HFFc6 (cell line): Measurements from ENCODE around the gene STON2. TPM values are rescaled to one million over a fixed set of nuclear protein-coding genes. Genes with fewer than 3 reads are reported as not detected.

Experiments used
- DNase-seq: peaks from one replicate; pipeline ENCODE4 v3.0.0-alpha.2; 2018
- H3K27ac Mint-ChIP-seq: 2 replicates; pipeline ENCODE4 v1.8.0; 2020; ENCODE audit warnings: mild to moderate bottlenecking, mixed read lengths
- H3K27me3 Mint-ChIP-seq: 2 replicates; pipeline ENCODE4 v1.8.0; 2021; ENCODE audit warnings: mild to moderate bottlenecking, moderate library complexity, mixed read lengths; ENCODE audit not compliant: insufficient read depth
- H3K36me3 Mint-ChIP-seq: 2 replicates; pipeline ENCODE4 v1.8.0; 2021; ENCODE audit warnings: low read depth, mixed read lengths
- H3K4me1 Mint-ChIP-seq: 2 replicates; pipeline ENCODE4 v1.8.0; 2020; ENCODE audit warnings: low read depth, mixed read lengths
- H3K4me3 Mint-ChIP-seq: 2 replicates; pipeline ENCODE4 v1.8.0; 2020; ENCODE audit warnings: mild to moderate bottlenecking, moderate library complexity, mixed read lengths
- H3K9me3 Mint-ChIP-seq: 2 replicates; pipeline ENCODE4 v1.8.0; 2020; ENCODE audit warnings: mild to moderate bottlenecking, mixed read lengths
- total RNA-seq, 6 experiments: library from RNA; stranded (reverse); fragmentation: NEBNext Ultra II Directional; extraction: Animal tissue kit (Norgen Biotek cat#: 25700); gene quantifications; 2 replicates in 1 of 6; 3 replicates in 5 of 6; pipeline ENCODE4 v1.2.3, GENCODE V29; 2021
- TF ChIP-seq, protein P1 (sequence below): fragments of 200-600 bp; sonication (generic); IDR thresholded peaks from 2 replicates; pipeline ENCODE4 v1.5.0; 2021; ENCODE audit warnings: antibody characterized with exemption, mild to moderate bottlenecking

STON2 gene
- total RNA-seq, 6 experiments from 2014 or later = not detected

- Mint-ChIP-seq H3K27me3 (peaks cover 3% of the 10 kb centered on the region; the same call in 1 of the 2 replicates), H3K27ac (no peak overlapping the region), H3K36me3 (no peaks in the 10 kb centered on the region), H3K4me1 (no peaks in the 10 kb centered on the region), H3K4me3 (no peak overlapping the region), H3K9me3 (no peaks in the 10 kb centered on the region)
- DNase-seq = no peak
- TF ChIP-seq, protein P1, sequence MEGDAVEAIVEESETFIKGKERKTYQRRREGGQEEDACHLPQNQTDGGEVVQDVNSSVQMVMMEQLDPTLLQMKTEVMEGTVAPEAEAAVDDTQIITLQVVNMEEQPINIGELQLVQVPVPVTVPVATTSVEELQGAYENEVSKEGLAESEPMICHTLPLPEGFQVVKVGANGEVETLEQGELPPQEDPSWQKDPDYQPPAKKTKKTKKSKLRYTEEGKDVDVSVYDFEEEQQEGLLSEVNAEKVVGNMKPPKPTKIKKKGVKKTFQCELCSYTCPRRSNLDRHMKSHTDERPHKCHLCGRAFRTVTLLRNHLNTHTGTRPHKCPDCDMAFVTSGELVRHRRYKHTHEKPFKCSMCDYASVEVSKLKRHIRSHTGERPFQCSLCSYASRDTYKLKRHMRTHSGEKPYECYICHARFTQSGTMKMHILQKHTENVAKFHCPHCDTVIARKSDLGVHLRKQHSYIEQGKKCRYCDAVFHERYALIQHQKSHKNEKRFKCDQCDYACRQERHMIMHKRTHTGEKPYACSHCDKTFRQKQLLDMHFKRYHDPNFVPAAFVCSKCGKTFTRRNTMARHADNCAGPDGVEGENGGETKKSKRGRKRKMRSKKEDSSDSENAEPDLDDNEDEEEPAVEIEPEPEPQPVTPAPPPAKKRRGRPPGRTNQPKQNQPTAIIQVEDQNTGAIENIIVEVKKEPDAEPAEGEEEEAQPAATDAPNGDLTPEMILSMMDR = no peak
Measured at GRCh38 chr14:81303258-81303935, 96.7 kb downstream of the STON2 start.

GRCh38 chr14:81302638-81303037 is 97.5 kb downstream of the STON2 start:
- no peaks in the 10 kb centered on the region for H3K9me3 Mint-ChIP-seq
- DNase-seq = no peak
- no peak overlapping the region for H3K27ac Mint-ChIP-seq
- no peaks in the 10 kb centered on the region for H3K27me3 Mint-ChIP-seq
- no peaks in the 10 kb centered on the region for H3K4me1 Mint-ChIP-seq
- H3K36me3 Mint-ChIP-seq = no peaks in the 10 kb centered on the region
- TF ChIP-seq, protein P1 = no peak
- no peak overlapping the region for H3K4me3 Mint-ChIP-seq

- Mint-ChIP-seq H3K27ac (no peak overlapping the region), H3K4me1 (no peaks in the 10 kb centered on the region), H3K36me3 (no peaks in the 10 kb centered on the region), H3K27me3 (no peaks in the 10 kb centered on the region), H3K9me3 (no peaks in the 10 kb centered on the region), H3K4me3 (no peak overlapping the region)
- no peak for DNase-seq
- TF ChIP-seq, protein P1 = no peak
Measured at GRCh38 chr14:81301813-81302212, 98.3 kb downstream of the STON2 start.

DNA sequence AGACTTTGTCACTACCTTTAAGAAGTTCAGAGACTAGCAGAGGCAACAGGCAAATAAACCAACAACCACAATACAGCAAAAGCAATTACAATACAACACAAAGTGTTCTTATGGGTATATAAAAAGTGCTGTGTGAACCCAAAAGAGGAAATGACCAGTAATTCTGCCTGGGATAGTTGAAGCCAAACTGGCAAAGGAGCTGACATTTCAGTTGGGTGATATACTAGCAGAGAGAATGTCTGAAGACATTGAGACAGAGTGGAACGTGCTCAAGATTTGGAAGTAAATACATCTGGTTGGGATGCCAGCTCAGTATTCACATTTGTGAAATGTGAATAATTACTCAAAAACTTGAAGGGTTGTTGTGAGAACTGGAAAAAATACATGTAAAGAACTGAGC is 98.8 kb downstream of the STON2 start:
- no peaks in the 10 kb centered on the region for H3K27me3 Mint-ChIP-seq
- H3K27ac Mint-ChIP-seq = no peak overlapping the region
- no peaks in the 10 kb centered on the region for H3K4me1 Mint-ChIP-seq
- no peak for DNase-seq
- TF ChIP-seq, protein P1 = no peak
- no peaks in the 10 kb centered on the region for H3K9me3 Mint-ChIP-seq
- H3K36me3 Mint-ChIP-seq = no peaks in the 10 kb centered on the region
- H3K4me3 Mint-ChIP-seq = no peak overlapping the region

GRCh38 chr14:81298911-81299310 is 101.2 kb downstream of the STON2 start:
- H3K9me3 Mint-ChIP-seq = no peaks in the 10 kb centered on the region; the same call in 1 of the 2 replicates
- H3K4me1 Mint-ChIP-seq = no peaks in the 10 kb centered on the region
- TF ChIP-seq, protein P1 = no peak
- DNase-seq = no peak
- H3K27me3 Mint-ChIP-seq = no peaks in the 10 kb centered on the region
- H3K36me3 Mint-ChIP-seq = no peaks in the 10 kb centered on the region
- no peak overlapping the region for H3K4me3 Mint-ChIP-seq
- no peak overlapping the region for H3K27ac Mint-ChIP-seq
